HepG2 (cell line): ENCODE data around the gene CIITA. TPM values are rescaled to one million over a fixed set of nuclear protein-coding genes. Genes with fewer than 3 reads are reported as not detected.
A peak's percentile ranks its signal among the peaks of the same experiment; 100 is the strongest.

ENCODE experiments used
- CTCF ChIP-seq: sonication (generic); formaldehyde crosslinking; IDR thresholded peaks from 2 replicates; pipeline ENCODE4 v1.5.0; 2020; ENCODE audit warnings: mild to moderate bottlenecking, missing genetic modification reagents, moderate library complexity
- ETS1 ChIP-seq: sonication (generic); formaldehyde crosslinking; IDR thresholded peaks from 2 replicates; pipeline ENCODE4 v1.4.0; 2020; ENCODE audit warnings: missing genetic modification reagents
- GATAD2A ChIP-seq: IDR thresholded peaks from 2 replicates; pipeline ENCODE4 v1.6.1; 2016
- ISL2 ChIP-seq: sonication (generic); formaldehyde crosslinking; IDR thresholded peaks from 2 replicates; pipeline ENCODE4 v1.5.0; 2020; ENCODE audit warnings: missing genetic modification reagents
- PHF20 ChIP-seq: sonication (generic); formaldehyde crosslinking; IDR thresholded peaks from 2 replicates; pipeline ENCODE4 v1.5.0; 2020; ENCODE audit warnings: mild to moderate bottlenecking, missing genetic modification reagents
- SAFB2 ChIP-seq: sonication (generic); formaldehyde crosslinking; IDR thresholded peaks from 2 replicates; pipeline ENCODE4 v1.5.1; 2020; ENCODE audit warnings: missing genetic modification reagents, low read depth, mild to moderate bottlenecking, borderline replicate concordance
- ZBTB4 ChIP-seq: sonication (generic); formaldehyde crosslinking; IDR thresholded peaks from 2 replicates; pipeline ENCODE4 v1.4.0; 2020; ENCODE audit warnings: missing genetic modification reagents, mild to moderate bottlenecking, borderline replicate concordance
- ZFY ChIP-seq: sonication (generic); formaldehyde crosslinking; IDR thresholded peaks from 2 replicates; pipeline ENCODE4 v1.4.0; 2020; ENCODE audit warnings: missing genetic modification reagents
- ZNF503 ChIP-seq: sonication (generic); formaldehyde crosslinking; IDR thresholded peaks from 2 replicates; pipeline ENCODE4 v1.4.0; 2020; ENCODE audit warnings: missing genetic modification reagents
- ZNF776 ChIP-seq: sonication (generic); formaldehyde crosslinking; IDR thresholded peaks from 2 replicates; pipeline ENCODE4 v1.4.0; 2020; ENCODE audit warnings: mild to moderate bottlenecking, missing genetic modification reagents
- ZSCAN12 ChIP-seq: sonication (generic); formaldehyde crosslinking; IDR thresholded peaks from 2 replicates; pipeline ENCODE4 v1.9.0; 2021; ENCODE audit warnings: mild to moderate bottlenecking, missing genetic modification reagents
- polyA plus RNA-seq, 8 experiments: library from polyadenylated mRNA; depleted of rRNA in 3 of 8; stranded (reverse) in 7 of 8; unstranded in 1 of 8; fragments of >200 nt; fragmentation: Illumina TruSeq in 4 of 8; extraction: Trizol in 4 of 8; gene quantifications; 2 replicates each; pipeline versions ENCODE4 v1.2.1 to v1.2.3, GENCODE V29; 2011 to 2016; ENCODE audit warnings: low read depth in 4 of 8, missing spikeins in 1 of 8, mixed read lengths in 1 of 8; ENCODE audit not compliant: insufficient read depth in 1 of 8
- total RNA-seq, 5 experiments: library from RNA; depleted of rRNA; stranded (reverse); fragments of >200 nt; fragmentation: Illumina TruSeq; extraction: Trizol; gene quantifications; 2 replicates each; pipeline ENCODE4 v1.2.3, GENCODE V29; 2016; ENCODE audit warnings: low read depth in 1 of 5

CIITA gene
- total and polyA plus RNA-seq, 2 of the 13 experiments (the other 11 are each of a cell fraction or from before 2014, with no cell fraction given) = 0.08 to 0.09 TPM

- no peak for TF ChIP-seq ZNF503 (CRISPR knock-in tag)
- TF ChIP-seq ETS1 (CRISPR knock-in tag) = no peak
- peak; percentile 88; the same call in 1 of the 2 replicates for TF ChIP-seq ZBTB4 (CRISPR knock-in tag)
- no peak for TF ChIP-seq ZNF776 (CRISPR knock-in tag)
- TF ChIP-seq ISL2 (CRISPR knock-in tag) = 0 out of 2 replicates have a peak, but pooled peaks have one; percentile 12
- 0 out of 2 replicates have a peak, but pooled peaks have one; percentile 12 for TF ChIP-seq GATAD2A (CRISPR knock-in tag)
- 0 out of 2 replicates have a peak, but pooled peaks have one; percentile 4 for TF ChIP-seq CTCF (CRISPR knock-in tag)
- peak; percentile 24; the same call in 1 of the 2 replicates for TF ChIP-seq ZSCAN12
- TF ChIP-seq SAFB2 (CRISPR knock-in tag) = no peak
- peak; percentile 40; the same call in 1 of the 2 replicates for TF ChIP-seq PHF20
- peak; percentile 18; the same call in 1 of the 2 replicates for TF ChIP-seq ZFY (CRISPR knock-in tag)
Observed at GRCh38 chr16:10979717-10980601, 103.0 kb downstream of the CIITA start (continued).
